ENCODE data around the gene SH3RF1.

DNA sequence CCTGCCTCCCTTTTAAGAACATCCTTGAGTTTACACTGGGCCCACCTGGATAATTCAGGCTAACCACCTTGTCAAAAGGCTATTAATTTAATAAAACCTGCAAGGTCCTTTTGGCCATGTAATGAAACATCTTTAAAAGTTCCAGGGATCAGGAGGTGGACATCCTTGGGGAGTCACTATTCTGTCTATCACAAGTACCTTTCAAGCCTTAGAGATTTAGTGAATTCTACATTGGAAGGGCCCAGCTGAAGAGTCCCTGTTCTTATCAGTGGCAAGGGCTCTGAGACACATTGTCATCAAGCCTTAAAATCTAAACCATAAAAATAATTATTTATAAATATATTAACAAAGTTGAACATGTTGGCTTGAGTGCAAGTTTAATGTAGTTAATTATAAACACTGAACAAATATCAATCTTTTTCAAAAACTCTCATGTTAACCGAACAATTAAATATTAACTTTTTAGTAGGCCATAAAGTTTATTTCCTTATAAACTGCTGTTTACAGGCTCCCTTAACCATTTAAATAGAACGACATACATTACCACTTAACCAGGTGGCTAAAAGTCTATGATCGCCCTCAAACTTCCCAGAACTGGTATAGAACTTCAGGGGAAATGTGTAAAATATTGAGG lies 156.3 kb downstream of the SH3RF1 start:
- TF ChIP-seq, protein P1, sequence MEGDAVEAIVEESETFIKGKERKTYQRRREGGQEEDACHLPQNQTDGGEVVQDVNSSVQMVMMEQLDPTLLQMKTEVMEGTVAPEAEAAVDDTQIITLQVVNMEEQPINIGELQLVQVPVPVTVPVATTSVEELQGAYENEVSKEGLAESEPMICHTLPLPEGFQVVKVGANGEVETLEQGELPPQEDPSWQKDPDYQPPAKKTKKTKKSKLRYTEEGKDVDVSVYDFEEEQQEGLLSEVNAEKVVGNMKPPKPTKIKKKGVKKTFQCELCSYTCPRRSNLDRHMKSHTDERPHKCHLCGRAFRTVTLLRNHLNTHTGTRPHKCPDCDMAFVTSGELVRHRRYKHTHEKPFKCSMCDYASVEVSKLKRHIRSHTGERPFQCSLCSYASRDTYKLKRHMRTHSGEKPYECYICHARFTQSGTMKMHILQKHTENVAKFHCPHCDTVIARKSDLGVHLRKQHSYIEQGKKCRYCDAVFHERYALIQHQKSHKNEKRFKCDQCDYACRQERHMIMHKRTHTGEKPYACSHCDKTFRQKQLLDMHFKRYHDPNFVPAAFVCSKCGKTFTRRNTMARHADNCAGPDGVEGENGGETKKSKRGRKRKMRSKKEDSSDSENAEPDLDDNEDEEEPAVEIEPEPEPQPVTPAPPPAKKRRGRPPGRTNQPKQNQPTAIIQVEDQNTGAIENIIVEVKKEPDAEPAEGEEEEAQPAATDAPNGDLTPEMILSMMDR (IDR thresholded peaks at IDR 0.05; ENCODE audit: borderline replicate concordance, extremely low read depth, low read length, poor library complexity, severe bottlenecking) = no peak
- no peak for TF ChIP-seq EZH2 (IDR thresholded peaks at IDR 0.05; ENCODE audit: borderline replicate concordance, low read depth, low read length, severe bottlenecking)

Measured in DND-41 (cell line).